Stimulated activated naive CD8-positive, alpha-beta T cell treated with anti-CD3 and anti-CD28 coated beads, Interleukin-15, Interleukin-2, amounts not matched to agents 100 ng/mL and 50 ng/mL, for 24 hours (primary cell): Measurements from ENCODE around the gene ATP13A3.

ENCODE experiments used
- H3K27ac Mint-ChIP-seq: one replicate; pipeline ENCODE4 v1.8.0; 2021; ENCODE audit warnings: mild to moderate bottlenecking, mixed read lengths
- H3K27me3 Mint-ChIP-seq: one replicate; pipeline ENCODE4 v1.8.0; 2021; ENCODE audit warnings: mixed read lengths
- H3K36me3 Mint-ChIP-seq: one replicate; pipeline ENCODE4 v1.8.0; 2021; ENCODE audit warnings: low read depth, mixed read lengths
- H3K4me1 Mint-ChIP-seq: one replicate; pipeline ENCODE4 v1.8.0; 2021; ENCODE audit warnings: low read depth, mixed read lengths
- H3K4me3 Mint-ChIP-seq: one replicate; pipeline ENCODE4 v1.8.0; 2021; ENCODE audit warnings: mild to moderate bottlenecking, mixed read lengths
- H3K9me3 Mint-ChIP-seq: one replicate; pipeline ENCODE4 v1.8.0; 2021; ENCODE audit warnings: mixed read lengths

ATP13A3 gene

DNA sequence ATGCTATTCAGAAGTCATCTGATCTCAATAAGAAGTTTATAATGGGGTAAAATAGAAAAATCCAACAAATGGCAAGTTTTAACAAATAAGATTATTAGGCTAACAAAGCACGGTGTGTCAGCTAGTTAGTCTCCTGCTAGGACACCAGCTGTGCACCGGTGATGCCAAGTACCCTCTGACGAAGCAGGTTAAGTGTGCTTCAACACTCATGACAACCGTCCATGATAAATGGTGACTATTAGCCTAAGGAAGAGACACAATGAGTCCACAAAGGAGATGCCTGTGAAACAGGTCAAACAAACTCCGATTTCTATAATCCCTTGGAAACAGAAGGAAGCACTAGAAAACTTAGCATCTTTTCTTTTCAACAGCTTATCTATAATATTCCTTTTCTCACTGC, 36.5 kb downstream of the ATP13A3 start:
- Mint-ChIP-seq H3K27me3 (no peaks in the 10 kb centered on the region), H3K27ac (no peak overlapping the region), H3K4me3 (no peak overlapping the region), H3K9me3 (no peaks in the 10 kb centered on the region), H3K4me1 (no peaks in the 10 kb centered on the region), H3K36me3 (peaks cover 75% of the 10 kb centered on the region)

DNA sequence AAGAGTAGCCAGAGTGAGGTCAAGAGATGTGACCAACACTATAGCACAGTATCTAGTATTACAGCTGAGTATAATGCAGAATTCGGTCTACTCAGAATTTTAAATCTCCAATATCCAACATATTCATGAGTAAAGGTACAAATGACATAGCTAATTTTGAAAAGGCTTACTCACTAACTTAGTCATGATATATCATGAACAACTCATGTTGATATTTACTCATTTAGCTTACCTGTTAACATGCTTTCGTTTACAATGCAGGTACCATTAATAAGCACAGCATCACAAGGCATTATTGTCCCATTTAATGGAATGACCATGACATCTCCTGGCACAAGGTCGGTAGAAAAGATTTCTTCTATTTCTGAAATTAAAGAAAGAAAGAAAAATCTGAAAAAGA, 36.9 kb downstream of the ATP13A3 start:
- Mint-ChIP-seq H3K27me3 (no peaks in the 10 kb centered on the region), H3K36me3 (peaks cover 76% of the 10 kb centered on the region), H3K9me3 (no peaks in the 10 kb centered on the region), H3K4me1 (no peaks in the 10 kb centered on the region), H3K27ac (no peak overlapping the region), H3K4me3 (no peak overlapping the region)

DNA sequence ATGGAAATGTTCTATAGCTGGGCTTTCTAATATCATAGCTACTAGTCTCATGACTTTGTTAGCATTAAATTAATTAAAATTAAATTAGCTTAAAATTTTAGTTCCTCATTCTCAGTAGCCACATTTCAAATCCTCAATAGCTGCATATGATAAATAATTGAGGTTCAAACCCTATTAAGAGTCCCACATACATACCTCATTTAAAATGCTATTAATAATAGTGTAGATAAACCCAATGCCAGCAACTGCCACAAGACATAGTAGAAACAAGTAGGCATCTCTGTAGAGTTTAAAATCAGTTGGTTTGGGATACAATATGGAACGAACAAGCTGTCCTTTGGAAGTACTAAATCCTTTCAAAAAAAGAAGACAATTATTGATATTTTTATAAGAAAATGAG, 39.1 kb downstream of the ATP13A3 start:
- Mint-ChIP-seq H3K4me3 (no peak overlapping the region), H3K4me1 (no peaks in the 10 kb centered on the region), H3K27ac (no peak overlapping the region), H3K9me3 (no peaks in the 10 kb centered on the region), H3K27me3 (no peaks in the 10 kb centered on the region), H3K36me3 (peaks cover 82% of the 10 kb centered on the region)

DNA sequence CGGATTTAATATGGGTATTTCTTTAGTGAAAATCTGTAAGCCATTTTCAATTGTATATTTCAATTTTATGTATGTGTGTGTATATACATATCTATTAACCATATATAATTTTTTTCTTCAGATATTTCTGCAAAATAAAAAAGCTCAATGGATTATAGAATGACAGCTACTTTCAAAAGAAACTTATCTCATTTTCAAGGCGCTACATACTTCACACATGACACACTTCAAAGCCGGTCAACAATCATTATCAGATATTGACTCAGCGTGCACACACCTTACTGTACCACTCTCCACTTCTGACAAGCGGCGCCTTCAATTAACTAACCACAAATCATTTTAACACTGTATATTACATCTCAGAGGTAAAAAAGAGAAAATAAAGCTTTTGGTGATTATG, 39.6 kb downstream of the ATP13A3 start:
- H3K9me3 Mint-ChIP-seq = no peaks in the 10 kb centered on the region
- no peak overlapping the region for H3K27ac Mint-ChIP-seq
- peaks cover 84% of the 10 kb centered on the region for H3K36me3 Mint-ChIP-seq
- no peaks in the 10 kb centered on the region for H3K27me3 Mint-ChIP-seq
- no peak overlapping the region for H3K4me3 Mint-ChIP-seq
- H3K4me1 Mint-ChIP-seq = no peaks in the 10 kb centered on the region

DNA sequence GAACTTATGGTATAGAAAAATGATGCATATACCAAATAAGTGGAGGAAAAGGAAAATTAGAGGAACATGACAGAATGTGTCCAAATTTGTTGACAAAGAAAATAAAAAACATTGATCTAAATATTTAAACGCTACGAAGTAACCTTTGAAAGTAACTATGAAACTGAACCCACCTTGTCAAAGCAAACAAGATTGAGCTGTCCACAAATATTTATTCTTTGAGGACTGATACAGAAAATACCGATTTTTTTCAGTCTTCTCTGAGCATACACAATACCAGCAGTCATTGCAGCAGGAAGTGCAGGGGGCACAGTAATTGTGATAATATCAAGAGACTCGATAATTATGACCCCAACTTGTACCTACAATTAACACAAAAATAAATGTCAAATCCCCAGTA, 40.0 kb downstream of the ATP13A3 start:
- Mint-ChIP-seq H3K9me3 (no peaks in the 10 kb centered on the region), H3K27me3 (no peaks in the 10 kb centered on the region), H3K36me3 (peaks cover 84% of the 10 kb centered on the region), H3K4me3 (no peak overlapping the region), H3K4me1 (no peaks in the 10 kb centered on the region), H3K27ac (no peak overlapping the region)

DNA sequence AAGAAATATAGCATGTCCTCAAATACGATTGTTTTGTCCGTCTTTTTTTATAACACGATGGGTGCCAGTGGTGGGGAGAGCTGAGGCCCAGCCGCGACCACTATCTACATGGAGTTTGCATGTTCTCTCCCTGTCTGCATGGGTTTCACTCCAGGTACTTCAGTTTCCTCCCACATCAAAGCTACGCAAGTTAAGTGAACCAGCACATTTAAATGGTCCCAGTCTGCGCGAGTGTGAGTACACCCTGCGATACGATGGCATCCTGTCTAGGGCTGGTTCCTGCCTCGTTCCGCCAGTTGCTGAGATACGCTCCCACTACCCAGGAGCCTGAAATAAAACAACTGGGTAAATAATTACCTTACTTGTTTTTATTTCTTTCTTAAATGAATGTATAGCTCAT, 40.6 kb downstream of the ATP13A3 start:
- H3K36me3 Mint-ChIP-seq = peaks cover 84% of the 10 kb centered on the region
- no peak overlapping the region for H3K4me3 Mint-ChIP-seq
- H3K9me3 Mint-ChIP-seq = no peaks in the 10 kb centered on the region
- no peaks in the 10 kb centered on the region for H3K27me3 Mint-ChIP-seq
- H3K4me1 Mint-ChIP-seq = no peaks in the 10 kb centered on the region
- no peak overlapping the region for H3K27ac Mint-ChIP-seq

DNA sequence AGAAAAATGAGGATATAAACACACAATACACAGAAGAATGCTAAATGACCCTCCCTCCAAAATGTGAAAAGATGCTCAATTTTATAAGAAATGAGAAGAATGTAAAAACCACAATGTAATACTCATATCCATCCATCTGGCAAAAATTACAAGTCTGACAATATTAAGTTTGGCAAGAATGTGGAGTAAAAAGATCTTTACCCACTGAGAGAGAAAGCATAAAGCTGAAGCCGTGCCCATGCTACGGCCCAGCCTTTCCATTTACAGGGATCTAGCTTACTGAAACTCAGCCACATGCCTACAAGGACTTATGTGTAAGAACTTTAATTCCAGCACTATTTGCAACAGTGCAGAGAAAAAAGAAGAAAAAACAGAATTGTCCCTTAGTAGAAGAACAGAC, 42.9 kb downstream of the ATP13A3 start:
- Mint-ChIP-seq H3K9me3 (no peaks in the 10 kb centered on the region), H3K4me3 (no peak overlapping the region), H3K36me3 (peaks cover 86% of the 10 kb centered on the region), H3K27me3 (no peaks in the 10 kb centered on the region), H3K27ac (no peak overlapping the region), H3K4me1 (no peaks in the 10 kb centered on the region)

DNA sequence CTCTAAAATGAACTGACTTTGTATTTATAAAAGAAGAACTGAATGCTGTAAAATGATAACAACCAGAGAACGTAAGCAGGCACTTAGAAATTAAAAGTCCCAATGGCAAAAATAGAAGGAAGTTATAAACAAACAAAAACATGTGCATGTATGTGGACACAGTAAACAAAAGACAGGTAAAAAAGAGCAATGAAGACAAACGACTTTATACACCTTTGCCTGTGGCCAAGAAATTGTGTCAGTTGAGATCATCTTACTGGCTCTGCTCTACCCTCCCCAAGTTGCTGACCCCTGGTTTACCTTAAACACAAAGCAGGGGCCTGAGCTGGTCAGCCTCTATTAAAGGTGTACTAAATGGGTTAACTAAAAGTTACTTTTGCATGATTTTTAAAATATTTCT, 46.0 kb downstream of the ATP13A3 start:
- Mint-ChIP-seq H3K27ac (no peak overlapping the region), H3K9me3 (no peaks in the 10 kb centered on the region), H3K36me3 (peaks cover 86% of the 10 kb centered on the region), H3K27me3 (no peaks in the 10 kb centered on the region), H3K4me3 (no peak overlapping the region), H3K4me1 (peaks cover 6% of the 10 kb centered on the region)

DNA sequence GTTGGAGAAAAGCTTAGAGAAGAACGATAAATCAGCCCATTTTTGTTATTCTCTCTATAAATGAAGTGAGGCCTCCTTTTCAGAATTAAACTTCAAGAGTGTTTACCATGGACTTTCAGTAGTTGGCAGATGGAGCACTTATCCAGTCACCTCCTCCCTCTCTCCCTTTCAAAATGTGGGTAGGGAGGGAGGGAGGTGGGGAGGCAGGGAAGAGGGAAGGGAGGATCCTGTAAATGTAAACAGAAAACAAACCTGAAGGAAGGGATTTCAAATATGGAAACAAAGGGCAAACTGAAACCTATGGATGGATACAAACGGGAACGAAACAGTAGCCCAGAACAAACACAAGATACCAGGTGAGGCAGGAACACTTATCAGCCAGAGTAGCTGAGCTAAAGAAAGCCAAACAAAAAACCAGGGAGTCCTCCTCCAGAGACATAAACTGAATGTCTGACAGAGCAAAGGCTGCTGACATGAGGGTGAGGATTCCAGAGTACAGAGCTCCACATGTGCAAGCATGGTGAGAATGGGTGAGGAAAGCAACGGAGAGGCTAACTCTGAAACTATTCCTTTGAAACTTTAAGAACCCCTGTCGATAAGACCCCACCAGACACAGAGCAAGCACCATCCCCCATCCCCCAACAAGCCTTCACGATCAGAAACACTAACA, 46.8 kb downstream of the ATP13A3 start:
- Mint-ChIP-seq H3K9me3 (no peaks in the 10 kb centered on the region), H3K27me3 (no peaks in the 10 kb centered on the region), H3K27ac (no peak overlapping the region), H3K36me3 (peaks cover 86% of the 10 kb centered on the region), H3K4me1 (peaks cover 6% of the 10 kb centered on the region), H3K4me3 (no peak overlapping the region)

DNA sequence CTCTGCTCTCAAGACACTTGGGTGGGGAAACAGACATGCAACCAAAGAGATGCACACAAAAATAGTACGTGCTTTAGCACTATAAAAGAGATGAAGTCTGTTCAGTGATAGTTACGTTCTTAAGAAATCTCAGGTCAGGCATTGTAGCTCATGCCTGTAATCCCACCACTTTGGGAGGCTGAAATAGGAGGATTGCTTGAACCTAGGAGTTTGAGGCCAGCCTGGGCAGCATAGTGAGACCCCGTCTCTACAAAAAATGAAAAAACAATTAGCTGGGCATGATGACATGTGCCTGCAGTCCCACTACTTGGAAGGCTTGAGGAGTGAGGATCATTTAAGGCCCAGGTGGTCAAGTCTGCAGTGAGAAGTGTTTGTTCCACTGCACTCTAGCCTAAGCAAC, 52.3 kb downstream of the ATP13A3 start:
- H3K27me3 Mint-ChIP-seq = no peaks in the 10 kb centered on the region
- H3K4me1 Mint-ChIP-seq = peaks cover 6% of the 10 kb centered on the region
- H3K36me3 Mint-ChIP-seq = peaks cover 75% of the 10 kb centered on the region
- no peak overlapping the region for H3K27ac Mint-ChIP-seq
- H3K9me3 Mint-ChIP-seq = no peaks in the 10 kb centered on the region
- H3K4me3 Mint-ChIP-seq = no peak overlapping the region

DNA sequence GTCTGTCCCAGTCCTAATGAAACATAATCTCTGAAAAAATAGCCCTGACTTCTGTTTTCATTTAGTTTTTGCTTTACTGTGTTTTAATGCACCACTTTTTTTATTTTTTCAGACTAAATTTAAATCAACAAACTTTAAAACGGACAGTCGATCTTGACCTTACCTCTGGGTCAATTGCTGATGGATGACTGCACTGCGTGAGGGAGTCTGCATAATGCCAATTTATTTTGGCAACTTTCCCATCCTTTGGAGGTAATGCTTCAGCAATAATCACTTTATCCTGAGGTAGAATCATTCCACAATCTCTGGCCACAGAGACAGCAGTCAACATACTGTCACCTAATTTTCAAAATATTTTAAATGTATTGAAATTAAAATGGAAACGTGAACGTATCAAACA, 55.2 kb downstream of the ATP13A3 start:
- no peaks in the 10 kb centered on the region for H3K27me3 Mint-ChIP-seq
- H3K27ac Mint-ChIP-seq = no peak overlapping the region
- H3K36me3 Mint-ChIP-seq = peaks cover 78% of the 10 kb centered on the region
- H3K9me3 Mint-ChIP-seq = no peaks in the 10 kb centered on the region
- H3K4me1 Mint-ChIP-seq = peaks cover 5% of the 10 kb centered on the region
- H3K4me3 Mint-ChIP-seq = no peak overlapping the region

DNA sequence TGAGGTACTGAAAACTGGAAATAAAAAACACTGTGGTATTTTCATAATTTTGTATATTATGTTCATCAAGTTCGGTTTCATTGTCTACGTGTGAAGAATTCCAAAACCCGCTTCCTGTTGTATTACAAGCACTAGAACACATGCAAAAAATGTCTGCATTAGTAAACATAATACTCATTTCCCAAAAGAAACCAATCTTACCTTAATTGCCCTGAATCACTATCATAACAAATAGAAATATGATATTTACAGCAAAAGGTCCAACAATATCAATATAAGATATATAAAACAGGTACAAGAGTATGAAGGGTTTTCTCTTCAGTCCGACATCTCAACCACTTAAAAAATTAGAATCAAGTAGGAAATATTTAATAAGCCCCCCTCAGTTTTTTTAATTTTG, 61.4 kb downstream of the ATP13A3 start:
- Mint-ChIP-seq H3K4me3 (no peak overlapping the region), H3K9me3 (no peaks in the 10 kb centered on the region), H3K4me1 (no peaks in the 10 kb centered on the region), H3K27me3 (no peaks in the 10 kb centered on the region), H3K36me3 (peaks cover 77% of the 10 kb centered on the region), H3K27ac (no peak overlapping the region)

DNA sequence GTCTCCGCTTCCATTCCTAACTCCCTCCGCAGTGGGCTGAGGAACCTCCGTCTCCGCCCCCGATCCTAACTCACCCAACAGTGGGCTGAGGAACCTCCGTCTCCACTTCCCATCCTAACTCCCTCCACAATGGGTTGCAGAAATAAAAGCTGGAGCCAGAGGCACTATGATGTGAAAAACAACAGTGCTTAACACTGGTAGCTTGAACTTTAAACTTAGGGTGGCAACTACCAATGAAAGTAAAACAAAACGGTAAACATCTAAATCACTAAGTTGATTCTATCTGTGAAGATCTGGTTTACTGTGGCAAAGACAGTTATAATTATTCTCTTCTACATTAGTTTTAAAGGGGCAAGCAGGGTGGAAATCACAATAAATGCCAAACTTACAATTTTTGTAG, 61.8 kb downstream of the ATP13A3 start:
- no peaks in the 10 kb centered on the region for H3K9me3 Mint-ChIP-seq
- H3K27ac Mint-ChIP-seq = no peak overlapping the region
- peaks cover 76% of the 10 kb centered on the region for H3K36me3 Mint-ChIP-seq
- H3K4me1 Mint-ChIP-seq = no peaks in the 10 kb centered on the region
- H3K27me3 Mint-ChIP-seq = no peaks in the 10 kb centered on the region
- H3K4me3 Mint-ChIP-seq = no peak overlapping the region

DNA sequence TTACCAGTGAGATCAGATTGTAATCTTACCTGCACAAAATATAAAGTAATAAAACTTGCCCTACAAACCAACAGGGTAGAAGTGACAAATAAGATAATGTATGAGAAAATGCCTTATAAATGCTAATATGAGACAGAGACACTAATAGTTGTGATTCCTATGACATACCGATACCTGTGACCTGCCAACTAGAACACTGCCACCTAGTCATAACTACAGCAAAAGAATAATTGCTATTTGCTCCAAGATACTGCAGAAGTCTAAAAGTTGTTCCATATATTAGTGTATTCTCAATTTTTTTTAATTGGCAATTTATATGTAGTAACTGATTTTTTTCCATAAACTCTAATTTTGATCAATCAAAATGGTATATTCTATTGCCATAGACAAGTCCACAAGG, 62.4 kb downstream of the ATP13A3 start:
- Mint-ChIP-seq H3K4me3 (no peak overlapping the region), H3K27ac (no peak overlapping the region), H3K9me3 (no peaks in the 10 kb centered on the region), H3K36me3 (peaks cover 75% of the 10 kb centered on the region), H3K4me1 (no peaks in the 10 kb centered on the region), H3K27me3 (no peaks in the 10 kb centered on the region)

DNA sequence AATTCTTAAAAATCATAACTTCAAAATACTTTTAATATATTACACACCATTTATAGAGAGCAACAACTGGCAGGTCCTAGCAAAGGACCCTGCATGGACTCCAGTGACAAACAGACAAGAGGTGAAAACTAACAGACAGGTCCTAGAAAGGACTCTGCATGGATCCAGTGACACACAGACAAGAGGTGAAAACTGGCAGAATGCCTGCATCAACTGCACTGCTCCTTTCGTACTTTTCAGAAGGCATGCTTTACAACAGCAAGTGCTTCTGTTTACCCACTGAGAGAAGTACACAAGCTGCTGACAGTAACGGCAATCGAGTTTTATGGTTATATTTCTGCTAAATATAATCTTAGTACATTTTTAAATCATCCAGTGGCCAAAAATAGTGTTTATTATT, 63.5 kb downstream of the ATP13A3 start:
- Mint-ChIP-seq H3K4me3 (no peak overlapping the region), H3K36me3 (peaks cover 72% of the 10 kb centered on the region), H3K9me3 (no peaks in the 10 kb centered on the region), H3K4me1 (no peaks in the 10 kb centered on the region), H3K27ac (no peak overlapping the region), H3K27me3 (no peaks in the 10 kb centered on the region)

DNA sequence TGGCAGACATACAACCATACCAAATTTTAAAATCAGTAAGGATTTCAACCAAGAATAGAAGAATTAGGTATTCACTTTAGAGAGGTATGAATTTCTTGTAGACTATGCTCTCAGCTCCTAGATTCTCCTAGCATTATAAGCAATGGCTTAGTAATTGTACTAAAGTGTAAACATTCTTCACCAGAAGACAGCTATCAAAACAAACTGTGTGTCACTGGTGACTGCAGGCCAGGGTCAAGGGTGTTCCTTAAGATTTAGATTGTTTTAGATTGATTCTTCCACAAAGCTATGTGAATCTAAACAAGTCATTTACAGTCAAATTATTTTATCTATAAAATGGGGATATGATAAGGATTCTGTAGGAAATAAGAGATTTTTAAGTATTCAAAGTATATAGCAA, 64.6 kb downstream of the ATP13A3 start:
- Mint-ChIP-seq H3K9me3 (no peaks in the 10 kb centered on the region), H3K27ac (no peak overlapping the region)

More for the DNA sequence above, 64.6 kb downstream of the ATP13A3 start:
- no peak overlapping the region for H3K4me3 Mint-ChIP-seq
- H3K27me3 Mint-ChIP-seq = no peaks in the 10 kb centered on the region
- no peaks in the 10 kb centered on the region for H3K4me1 Mint-ChIP-seq
- peaks cover 69% of the 10 kb centered on the region for H3K36me3 Mint-ChIP-seq
